NCI-H69 (cell line): Measurements from ENCODE around the gene TMEM121B.

ENCODE experiments used
- DNase-seq: peaks from one replicate; lab custom pipeline; 2025; lab: John Stamatoyannopoulos, UW

Gene TMEM121B

GRCh38 chr22:17091851-17092250 lies 29.3 kb downstream of the TMEM121B start:
- DNase-seq = no peak

GRCh38 chr22:17090550-17090949 lies 30.6 kb downstream of the TMEM121B start:
- DNase-seq = no peak

- DNase-seq = no peak
Observed at GRCh38 chr22:17087498-17088131, 33.5 kb downstream of the TMEM121B start.

- no peak for DNase-seq
Observed at GRCh38 chr22:17086788-17087497, 34.2 kb downstream of the TMEM121B start.

- no peak for DNase-seq
Observed at GRCh38 chr22:17086296-17086695, 34.9 kb downstream of the TMEM121B start.

GRCh38 chr22:17085277-17086181 lies 35.6 kb downstream of the TMEM121B start:
- DNase-seq = peak; percentile 60

GRCh38 chr22:17084554-17085276 lies 36.4 kb downstream of the TMEM121B start, which contains the start of gene IL17RA:
Gene IL17RA (plus strand): TSS chr22:17085000. CDS start chr22:17085092, 92 bp downstream.
- peak; percentile 98 for DNase-seq

- no peak for DNase-seq
Observed at GRCh38 chr22:17083811-17084441, 37.2 kb downstream of the TMEM121B start.

- no peak for DNase-seq
Observed at GRCh38 chr22:17083255-17083654, 37.9 kb downstream of the TMEM121B start.

- DNase-seq = no peak
Observed at GRCh38 chr22:17079572-17079971, 41.6 kb downstream of the TMEM121B start.

GRCh38 chr22:17077255-17077654 lies 43.9 kb downstream of the TMEM121B start:
- peak; percentile 63 for DNase-seq

GRCh38 chr22:17074648-17075002 lies 46.5 kb downstream of the TMEM121B start:
- no peak for DNase-seq

- DNase-seq = no peak
Observed at GRCh38 chr22:17072877-17073276, 48.3 kb downstream of the TMEM121B start.
